HG03064 (cell line): ENCODE measurements around the gene AGBL4.

ENCODE experiments used
- ATAC-seq: cut with Tn5 transposase; IDR thresholded peaks from one replicate; pipeline ENCODE4 v1.9.1; 2021; ENCODE audit warnings: low read depth; ENCODE audit not compliant: unreplicated experiment

Gene AGBL4

DNA sequence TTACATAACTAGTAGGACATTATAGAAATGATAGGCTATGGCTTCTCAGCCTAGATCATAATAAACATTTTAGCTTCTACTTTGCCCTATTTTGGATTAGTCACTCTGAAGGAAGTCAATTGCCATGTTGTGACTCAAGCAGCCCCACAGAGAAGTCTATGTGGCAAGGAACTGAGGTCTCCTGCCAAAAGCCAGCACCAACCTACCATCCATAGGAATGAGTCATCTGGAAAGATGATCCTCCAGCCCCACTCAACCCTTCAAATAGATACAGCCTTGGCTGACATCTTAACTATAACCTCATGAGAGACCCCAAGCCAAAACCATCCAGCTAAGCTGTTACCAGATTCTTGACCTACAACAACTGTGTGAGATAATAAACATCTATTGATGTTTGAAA, 1170.7 kb downstream of the AGBL4 start:
- ATAC-seq, result no peak

DNA sequence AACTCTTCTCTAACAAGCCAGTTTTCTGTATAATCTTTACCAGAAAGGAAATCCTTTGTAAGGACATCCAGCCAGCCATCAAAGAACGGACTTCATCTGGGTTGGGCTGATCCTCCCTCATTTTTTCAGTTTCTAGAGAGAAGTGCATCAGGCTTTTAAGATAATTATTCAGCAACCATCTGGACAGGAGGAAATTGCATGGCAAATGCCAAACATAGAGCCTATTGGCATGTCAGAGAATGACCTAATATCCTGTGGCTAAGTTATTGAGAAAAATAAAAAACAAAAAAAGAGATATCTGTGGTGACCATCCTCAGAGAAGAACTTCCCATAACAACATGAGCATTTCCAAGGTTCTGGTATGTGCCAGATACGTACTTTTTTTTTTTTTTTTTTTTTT, 1172.1 kb downstream of the AGBL4 start:
- ATAC-seq, result no peak

DNA sequence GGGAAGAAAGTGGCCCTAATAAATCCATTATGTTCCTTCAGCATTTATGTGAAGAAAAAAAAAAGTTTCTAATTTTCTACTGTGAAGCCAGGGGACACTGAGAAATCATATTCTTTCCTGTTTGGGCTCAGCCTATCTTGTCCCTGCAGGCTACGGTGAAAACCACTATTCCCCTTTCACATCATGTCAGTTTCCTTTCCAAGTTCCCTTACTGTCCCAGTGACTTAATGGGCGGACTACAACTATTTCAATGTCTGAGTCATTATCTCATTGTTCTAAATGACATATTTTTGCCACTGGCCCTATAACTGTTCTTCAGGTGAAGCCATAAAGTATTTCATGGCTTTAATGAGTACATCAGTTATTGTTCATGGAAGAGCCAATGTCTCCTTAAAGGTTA, 1175.7 kb downstream of the AGBL4 start:
- no peak for ATAC-seq

DNA sequence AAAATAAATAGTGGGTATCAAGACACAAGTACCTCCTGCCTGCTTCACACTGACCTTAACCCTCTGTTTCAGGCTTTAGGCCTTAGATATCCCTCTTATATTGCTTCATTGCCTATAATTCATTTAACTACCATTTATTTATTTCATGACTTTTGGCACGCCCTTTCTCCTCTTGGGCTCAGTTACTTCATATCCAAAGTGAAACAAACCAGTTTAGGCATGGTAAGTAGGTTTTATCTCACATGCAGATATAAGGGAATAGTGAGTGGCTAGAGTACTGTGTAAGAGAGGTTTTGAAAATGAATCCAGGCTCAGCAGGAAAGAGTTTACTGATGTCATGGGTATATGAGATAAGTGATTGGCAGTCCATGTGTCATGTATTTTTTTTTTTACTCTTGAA, 1177.3 kb downstream of the AGBL4 start:
- ATAC-seq, result no peak

DNA sequence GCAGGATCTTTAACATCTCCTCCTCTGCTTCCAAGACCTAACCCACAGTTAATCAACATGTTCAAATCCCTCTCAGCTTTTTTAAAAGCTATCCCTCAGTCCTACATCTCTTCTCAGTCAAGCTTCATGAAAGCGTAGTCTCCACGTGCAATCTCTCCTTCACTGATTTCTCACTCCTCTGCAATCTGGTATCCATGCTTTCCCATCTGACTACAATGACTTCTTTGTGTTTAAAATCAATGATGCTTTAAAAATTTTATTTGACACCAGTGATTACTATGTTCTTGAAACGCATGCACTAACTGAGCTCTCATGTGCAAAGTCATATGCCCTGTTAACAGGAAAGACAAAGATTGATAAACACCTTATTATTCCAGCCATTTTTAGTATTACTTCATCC, 1179.6 kb downstream of the AGBL4 start:
- ATAC-seq, result no peak

DNA sequence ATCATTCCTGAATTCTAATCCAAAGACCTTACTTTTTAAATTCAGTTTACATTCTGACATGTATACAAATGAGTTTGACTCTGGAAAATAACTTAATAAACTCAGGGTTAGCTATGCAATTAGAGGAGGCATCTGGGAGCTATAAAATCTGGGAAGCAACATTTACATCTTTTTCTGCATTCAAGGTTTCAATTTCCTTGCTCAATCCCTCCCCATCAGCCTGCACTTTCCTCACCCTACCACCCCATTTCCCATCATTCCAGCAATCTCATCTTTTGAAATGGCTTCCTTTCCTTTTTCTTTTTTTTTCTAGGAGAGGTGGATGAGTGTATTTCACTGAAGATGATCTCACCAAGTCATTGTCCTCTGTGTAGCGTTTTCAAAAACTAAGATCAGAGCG, 1181.8 kb downstream of the AGBL4 start:
- no peak for ATAC-seq

DNA sequence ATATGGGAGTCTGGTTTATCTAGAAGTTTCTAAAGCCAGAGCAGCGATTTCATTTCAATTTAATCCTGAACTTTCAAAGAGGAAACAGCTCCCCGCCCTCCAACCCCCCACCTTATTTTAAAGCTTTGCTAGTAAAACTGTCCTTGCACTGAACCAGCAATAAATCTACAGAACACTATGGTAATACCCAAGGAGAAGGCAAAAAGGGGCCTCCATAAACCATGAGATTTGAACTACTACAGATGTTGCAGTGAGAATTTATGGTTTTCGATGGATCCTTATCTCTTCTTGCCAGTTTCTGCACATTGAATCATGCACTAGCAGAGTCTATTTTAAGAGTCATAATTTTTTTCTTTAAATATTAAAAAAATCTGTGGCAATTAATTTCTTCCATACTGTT, 1182.3 kb downstream of the AGBL4 start:
- no peak for ATAC-seq

DNA sequence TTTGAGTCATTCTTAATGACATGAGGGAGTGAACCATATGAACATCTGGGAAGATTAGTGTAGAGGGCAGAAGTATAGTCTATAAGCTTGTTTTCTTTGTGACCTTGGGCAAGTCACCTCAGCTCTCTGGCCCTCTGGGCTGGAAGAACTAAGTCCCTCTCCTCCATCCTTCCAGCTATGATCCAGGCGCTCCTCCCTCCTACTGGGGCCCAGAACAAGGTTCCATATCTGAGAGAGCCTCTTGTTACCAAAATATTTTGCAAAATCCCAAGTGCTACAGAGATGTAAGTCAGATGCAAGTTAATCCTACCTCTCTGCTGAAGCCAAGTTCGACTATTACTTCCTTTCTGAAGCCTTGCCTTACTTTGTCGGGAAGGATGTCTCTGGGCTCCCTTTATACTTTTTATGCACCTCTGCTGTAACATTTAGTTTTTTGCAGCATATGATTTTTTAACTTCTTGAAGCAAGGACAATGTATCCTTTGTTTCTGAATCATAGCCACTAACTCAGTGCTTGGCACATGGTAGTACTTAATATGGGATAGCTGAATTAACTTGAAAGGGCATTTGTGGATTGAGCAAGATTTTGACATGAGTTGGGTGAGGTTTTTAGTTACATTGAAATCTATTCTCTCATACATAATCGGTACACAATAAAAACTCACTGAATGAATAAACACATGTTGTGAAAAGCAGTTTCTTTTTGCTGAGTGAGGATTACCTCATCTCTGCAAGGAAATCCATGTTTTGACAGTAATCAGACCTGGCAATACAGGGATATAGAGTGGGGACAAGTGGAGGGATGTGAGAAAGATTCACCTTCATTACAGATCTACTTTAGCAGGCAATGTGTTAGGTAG, 1192.4 kb downstream of the AGBL4 start:
- ATAC-seq, result no peak

DNA sequence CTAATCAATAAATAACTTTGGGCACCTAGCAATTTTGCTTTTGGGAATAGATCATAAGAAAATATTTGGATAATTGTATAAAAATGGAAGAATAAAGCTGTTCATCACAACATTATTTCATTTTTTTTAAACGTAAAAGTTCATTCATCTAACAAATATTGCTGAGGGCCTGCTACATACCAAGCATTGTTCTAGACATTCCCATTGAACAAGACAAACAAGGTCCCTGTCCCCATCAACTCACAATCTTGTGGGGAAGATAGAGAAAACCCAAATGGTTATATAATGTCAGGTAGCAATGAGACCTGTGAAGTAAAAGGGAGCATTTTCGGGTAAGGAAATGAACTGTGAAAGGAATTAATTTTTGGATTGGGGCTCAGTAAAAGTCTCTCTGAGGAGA, 1193.0 kb downstream of the AGBL4 start:
- no peak for ATAC-seq

DNA sequence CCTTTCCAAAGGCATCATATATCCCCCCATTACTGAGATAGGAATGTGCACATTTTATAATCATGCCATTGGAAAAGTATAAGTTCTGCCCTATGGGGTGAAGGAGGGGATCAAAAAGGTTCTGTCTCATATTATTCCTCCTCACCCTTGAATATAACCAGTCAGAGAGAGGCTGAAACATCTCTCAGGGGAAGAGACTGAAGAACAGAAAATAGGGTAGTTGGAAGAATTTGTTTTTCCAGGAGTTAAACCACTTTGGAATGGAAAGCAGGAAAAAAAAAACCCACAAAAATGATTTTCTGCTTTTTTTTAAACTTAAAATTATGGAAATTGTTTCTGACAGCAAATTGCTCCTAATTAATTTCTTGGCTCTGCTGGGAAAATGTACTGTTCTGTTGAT, 1194.3 kb downstream of the AGBL4 start:
- ATAC-seq, result no peak

DNA sequence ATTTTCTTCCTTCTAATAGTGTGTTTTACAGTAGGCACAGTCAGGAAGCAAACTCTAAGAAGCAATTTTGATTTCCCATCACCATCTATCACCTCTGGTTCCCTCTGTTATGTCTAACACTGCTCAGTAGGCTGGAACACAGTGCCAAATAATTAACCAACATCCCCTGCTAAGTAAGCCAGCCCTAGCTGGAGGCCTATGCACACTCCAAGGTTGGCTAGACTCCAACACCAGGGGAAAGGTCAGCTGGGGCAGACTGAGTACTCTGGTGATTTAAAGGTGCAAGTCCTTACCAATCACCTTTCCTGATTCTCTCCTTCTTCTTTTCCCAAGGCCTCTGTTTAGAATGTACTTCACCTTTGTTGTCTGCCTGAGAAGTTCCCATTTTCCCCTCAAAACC, 1200.6 kb downstream of the AGBL4 start:
- ATAC-seq, result no peak

DNA sequence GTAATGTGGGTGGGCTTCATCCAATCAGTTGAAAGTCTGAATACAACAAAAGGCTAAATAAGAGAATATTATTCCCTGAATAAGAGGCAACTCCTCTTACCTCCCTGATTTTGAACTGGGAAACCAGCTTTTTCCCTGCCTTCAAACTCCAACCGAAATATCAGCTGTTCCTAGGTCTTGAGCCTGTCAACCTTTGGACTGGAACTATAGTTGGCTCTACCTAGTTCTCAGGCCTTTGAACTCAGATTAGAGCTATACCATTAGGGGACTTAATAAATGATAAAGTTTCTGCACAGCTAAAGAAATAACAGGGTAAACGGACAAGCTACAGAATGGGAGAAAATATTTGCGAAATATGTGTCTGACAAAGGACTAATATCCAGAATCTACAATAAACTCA, 1203.3 kb downstream of the AGBL4 start:
- ATAC-seq, result no peak

DNA sequence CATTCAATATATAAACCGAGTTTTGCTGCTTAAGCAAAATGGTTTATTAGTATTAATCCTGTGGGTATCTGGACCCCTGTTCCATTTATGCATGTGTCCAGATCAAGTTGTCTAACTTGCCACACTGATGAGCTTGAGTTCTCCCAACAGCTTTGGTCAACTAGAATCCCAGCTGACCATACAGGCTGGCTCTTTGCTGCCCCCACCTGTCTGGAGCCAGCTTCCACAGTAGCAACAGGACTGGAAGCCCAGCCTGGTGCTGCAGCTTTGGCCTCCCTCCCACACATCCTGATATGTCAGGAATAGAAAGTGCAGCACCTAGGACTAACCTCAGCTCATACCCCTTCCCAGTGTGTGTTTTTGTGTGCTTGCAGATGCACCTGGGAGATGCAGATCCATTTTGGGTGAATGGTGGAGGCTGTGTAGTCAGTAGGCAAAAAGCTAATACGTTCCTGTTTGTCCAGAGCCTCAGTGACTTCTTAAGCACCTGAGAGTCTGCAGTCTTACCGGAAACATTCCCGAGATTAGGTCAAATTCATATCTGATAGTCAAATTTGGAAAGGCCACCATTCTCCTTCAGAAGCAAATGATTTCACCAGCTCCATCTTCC, 1206.1 kb downstream of the AGBL4 start:
- no peak for ATAC-seq

DNA sequence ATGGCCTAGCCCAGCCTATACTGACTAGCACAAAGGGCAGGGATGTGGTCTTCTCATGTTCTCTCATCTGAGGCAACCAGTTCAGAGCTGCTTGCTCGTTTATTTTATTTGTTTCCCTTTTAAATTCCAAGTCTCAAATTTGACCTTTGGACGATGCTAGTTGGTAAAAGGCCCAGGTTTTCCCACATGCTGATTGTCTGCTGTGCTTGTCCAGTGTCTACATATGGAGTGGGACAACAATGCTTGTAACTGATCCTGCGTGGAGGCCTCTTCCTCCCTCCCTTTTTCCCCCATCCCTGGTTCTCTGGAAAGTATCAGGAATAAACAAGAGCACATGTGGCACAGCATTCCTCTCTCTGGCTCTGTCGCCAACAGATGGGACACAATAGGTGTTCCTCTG, 1213.0 kb downstream of the AGBL4 start:
- ATAC-seq, result no peak

DNA sequence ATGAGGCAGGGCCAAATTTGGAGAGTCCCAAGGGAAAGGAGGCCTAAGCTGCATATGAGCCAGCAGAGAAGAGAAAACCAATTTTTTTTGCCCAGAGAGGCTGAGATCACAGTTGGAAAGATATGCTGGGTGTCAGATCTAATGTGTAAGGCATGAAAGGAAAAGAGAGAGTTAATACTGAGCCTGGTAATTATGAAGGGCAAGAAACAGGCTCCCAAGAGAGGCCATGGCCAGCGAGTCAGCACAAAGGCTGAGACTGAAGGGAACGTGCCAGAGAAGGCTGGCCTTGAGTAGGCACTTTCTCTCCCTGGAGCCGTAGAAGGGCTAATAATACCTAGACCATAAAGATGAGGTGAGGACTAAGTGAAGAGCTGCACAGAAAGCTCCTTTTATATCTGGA, 1215.3 kb downstream of the AGBL4 start:
- no peak for ATAC-seq

DNA sequence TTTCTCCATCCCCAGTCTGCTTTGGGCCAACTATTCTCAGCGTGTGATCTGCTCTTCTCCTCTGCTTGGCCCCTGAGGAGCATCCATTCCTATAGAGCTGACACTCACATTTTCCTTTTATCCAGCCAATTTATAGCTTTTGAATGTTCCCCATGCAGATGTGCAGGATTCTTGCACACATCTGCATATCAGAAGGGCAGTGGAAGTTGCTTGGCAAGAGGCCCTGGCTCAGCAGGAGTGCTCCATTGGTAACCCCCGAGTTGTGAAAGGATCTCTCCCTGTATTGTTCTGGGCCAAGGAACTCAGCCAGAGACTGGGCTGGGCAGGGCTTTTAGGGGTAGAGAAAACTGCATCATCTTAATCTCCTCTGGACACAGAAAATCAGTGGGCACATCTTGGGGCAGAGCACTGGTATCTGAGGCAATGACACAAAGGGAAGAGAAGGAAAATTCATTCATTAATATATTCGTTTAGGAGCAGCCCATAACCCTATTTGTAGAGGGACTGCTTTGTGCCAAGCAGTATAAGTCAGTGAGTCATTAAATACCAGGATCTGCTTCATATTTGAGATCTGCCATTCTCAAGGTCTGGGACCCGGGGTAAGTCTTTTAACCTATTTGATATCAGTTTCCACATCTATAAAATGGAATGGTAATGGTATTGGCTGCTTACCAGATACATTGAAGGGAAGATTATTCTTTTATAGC, 1216.0 kb downstream of the AGBL4 start:
- ATAC-seq, result no peak

DNA sequence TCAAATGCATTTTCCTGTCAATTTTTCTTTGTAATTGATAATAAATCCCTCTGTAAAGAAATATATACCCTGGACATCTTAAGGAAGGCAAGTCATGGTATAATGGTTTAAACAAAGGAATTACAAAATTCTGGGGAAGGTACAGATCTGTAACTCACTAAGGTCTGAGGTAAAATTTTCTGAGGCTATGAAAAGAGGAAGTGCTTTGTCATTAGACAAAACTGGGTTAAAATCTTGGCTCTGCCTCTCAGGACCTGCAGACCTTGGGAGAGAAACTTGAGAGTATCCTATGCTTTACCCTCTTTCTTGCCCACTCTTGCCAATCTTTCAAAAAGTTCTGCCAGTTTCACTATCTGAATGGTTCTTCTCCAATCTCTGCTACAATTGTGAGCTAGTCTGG, 1220.3 kb downstream of the AGBL4 start:
- no peak for ATAC-seq

DNA sequence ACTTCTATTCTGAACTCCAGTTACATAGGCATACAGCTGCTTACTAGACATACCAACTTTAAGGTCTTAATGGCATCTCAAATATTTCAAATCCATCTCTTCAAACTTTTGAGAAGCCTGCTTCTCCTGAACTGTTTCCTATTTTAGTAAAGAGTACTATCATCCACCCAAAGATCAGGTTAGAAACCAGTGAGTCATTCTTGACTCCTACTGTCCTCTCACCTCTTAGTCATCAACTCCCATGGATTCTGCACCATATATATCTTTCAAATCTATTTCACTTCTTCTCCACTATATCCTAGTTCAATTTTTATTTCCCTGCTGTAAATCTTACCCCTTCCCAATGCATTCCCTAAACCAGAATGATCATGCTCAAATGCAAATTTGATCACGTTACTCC, 1228.9 kb downstream of the AGBL4 start:
- ATAC-seq, result no peak

DNA sequence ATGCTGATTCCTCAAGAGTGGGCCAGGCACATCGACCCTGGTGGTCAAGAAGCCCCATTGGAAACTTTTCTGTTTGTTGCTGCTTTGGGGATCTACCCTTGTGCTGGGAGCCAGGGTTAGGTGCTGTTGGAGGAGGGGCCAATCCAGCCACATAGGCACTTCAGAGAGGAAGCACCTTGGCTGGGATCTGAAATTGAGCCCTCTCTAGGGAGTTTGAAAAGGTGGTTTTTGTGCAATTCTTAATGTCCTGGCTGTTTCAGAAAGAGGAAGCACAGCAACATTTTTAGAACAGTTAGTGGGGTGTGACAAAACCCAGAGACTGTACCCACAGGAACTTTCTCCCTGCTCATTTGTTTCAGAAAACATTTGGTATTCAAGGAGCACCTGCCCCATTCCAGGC, 1229.9 kb downstream of the AGBL4 start:
- ATAC-seq, result peak; percentile 72

DNA sequence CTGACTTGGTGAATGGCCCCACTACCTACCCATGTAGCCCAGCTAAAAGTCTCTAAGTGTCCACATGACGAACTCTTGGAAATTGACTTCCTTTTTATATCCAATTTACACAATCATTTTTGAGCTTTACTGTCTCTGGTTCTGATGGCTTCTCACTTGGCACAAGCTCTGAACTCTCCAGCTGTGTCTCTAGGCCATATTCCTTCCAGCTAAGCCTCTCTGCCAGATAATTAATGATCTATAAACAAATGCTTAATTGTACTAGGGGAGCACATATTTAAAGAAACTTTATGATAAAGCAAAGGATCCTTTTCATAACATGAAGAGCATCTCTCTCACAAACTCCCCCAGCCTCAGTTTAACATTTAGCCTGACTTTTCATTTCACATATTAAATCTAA, 1230.8 kb downstream of the AGBL4 start:
- no peak for ATAC-seq

DNA sequence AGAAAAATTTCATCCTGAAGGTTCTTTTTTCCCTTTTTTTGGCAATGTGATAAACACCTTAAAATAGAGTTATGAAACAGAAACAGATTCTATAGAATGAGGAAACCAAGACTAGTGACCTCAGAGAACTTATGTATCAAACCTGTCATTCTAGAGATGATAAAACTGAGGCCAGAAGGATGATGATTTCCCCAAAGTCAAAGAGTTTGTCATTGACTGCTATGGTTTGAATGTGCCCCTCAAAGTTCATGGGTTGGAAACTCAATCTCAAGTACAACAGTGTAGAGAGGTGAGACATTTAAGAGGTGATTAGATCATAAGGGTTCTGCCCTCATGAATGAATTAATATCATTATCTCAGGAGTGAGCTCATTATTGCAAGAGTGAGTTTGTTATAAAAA, 1233.4 kb downstream of the AGBL4 start:
- no peak for ATAC-seq

DNA sequence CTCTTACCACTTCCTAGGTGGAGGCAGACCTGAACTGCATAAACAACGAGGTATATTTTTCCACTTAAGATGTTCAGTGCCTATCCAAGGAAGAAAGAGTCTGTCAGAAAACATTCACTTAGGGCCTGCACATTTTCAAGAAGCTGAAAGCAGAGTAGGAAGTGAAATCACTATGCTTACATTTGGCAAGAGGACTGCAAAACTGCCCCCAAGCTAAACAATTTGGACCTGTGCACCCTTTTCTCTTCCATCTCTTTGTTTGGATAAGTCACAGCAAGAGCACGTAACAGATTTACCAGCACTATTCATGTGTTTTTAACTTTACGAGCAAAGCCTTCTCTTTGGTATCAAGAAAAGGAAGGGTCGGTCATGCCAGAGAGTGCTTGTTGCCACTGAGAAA, 1233.9 kb downstream of the AGBL4 start:
- no peak for ATAC-seq
